HepG2 (cell line): ENCODE data around the gene CELSR2. TPM values are rescaled to one million over a fixed set of nuclear protein-coding genes. Genes with fewer than 3 reads are reported as not detected.

Experiments used
- HCFC1 ChIP-seq: fragments of 150-350 bp; IDR thresholded peaks from 2 replicates; pipeline ENCODE4 v1.6.1; 2014; ENCODE audit warnings: low read depth, low read length
- KDM5B ChIP-seq: sonication (generic); formaldehyde crosslinking; IDR thresholded peaks from 2 replicates; pipeline ENCODE4 v1.4.0; 2020; ENCODE audit warnings: missing genetic modification reagents, mild to moderate bottlenecking, borderline replicate concordance
- PCBP2 ChIP-seq: fragments of 200-400 bp; formaldehyde crosslinking; optimal IDR thresholded peaks from 2 replicates; pipeline ENCODE3; 2018; ENCODE audit warnings: low read length, low read depth; ENCODE audit not compliant: poor library complexity, severe bottlenecking
- PPARG ChIP-seq: conservative IDR thresholded peaks from 2 replicates; pipeline ENCODE4 v1.6.1; 2016; ENCODE audit warnings: missing biosample characterization, missing genetic modification reagents
- RBAK ChIP-seq: sonication (generic); formaldehyde crosslinking; IDR thresholded peaks from 2 replicates; pipeline ENCODE4 v1.5.1; 2020; ENCODE audit warnings: mild to moderate bottlenecking, missing genetic modification reagents
- RFXAP ChIP-seq: sonication (generic); formaldehyde crosslinking; IDR thresholded peaks from 2 replicates; pipeline ENCODE4 v1.4.0; 2020; ENCODE audit warnings: missing genetic modification reagents, borderline replicate concordance
- SALL1 ChIP-seq: sonication (generic); formaldehyde crosslinking; IDR thresholded peaks from 2 replicates; pipeline ENCODE4 v1.8.0; 2022; ENCODE audit warnings: mild to moderate bottlenecking, missing genetic modification reagents
- STAG1 ChIP-seq: sonication (generic); formaldehyde crosslinking; IDR thresholded peaks from 2 replicates; pipeline ENCODE4 v1.4.0; 2020; ENCODE audit warnings: missing genetic modification reagents
- XBP1 ChIP-seq: sonication (generic); formaldehyde crosslinking; IDR thresholded peaks from 2 replicates; pipeline ENCODE4 v1.5.0; 2020; ENCODE audit warnings: missing genetic modification reagents
- ZNF354B ChIP-seq: sonication (generic); formaldehyde crosslinking; IDR thresholded peaks from 2 replicates; pipeline ENCODE4 v1.8.0; 2022; ENCODE audit warnings: mild to moderate bottlenecking, missing genetic modification reagents
- ZNF543 ChIP-seq: sonication (generic); formaldehyde crosslinking; IDR thresholded peaks from 2 replicates; pipeline ENCODE4 v1.4.0; 2020; ENCODE audit warnings: mild to moderate bottlenecking, missing genetic modification reagents
- ZNF557 ChIP-seq: sonication (generic); formaldehyde crosslinking; IDR thresholded peaks from 2 replicates; pipeline ENCODE4 v1.4.0; 2020; ENCODE audit warnings: missing genetic modification reagents
- polyA plus RNA-seq, 8 experiments: library from polyadenylated mRNA; depleted of rRNA in 3 of 8; stranded (reverse) in 7 of 8; unstranded in 1 of 8; fragments of >200 nt; fragmentation: Illumina TruSeq in 4 of 8; extraction: Trizol in 4 of 8; gene quantifications; 2 replicates each; pipeline versions ENCODE4 v1.2.1 to v1.2.3, GENCODE V29; 2011 to 2016; ENCODE audit warnings: low read depth in 4 of 8, missing spikeins in 1 of 8, mixed read lengths in 1 of 8; ENCODE audit not compliant: insufficient read depth in 1 of 8
- total RNA-seq, 5 experiments: library from RNA; depleted of rRNA; stranded (reverse); fragments of >200 nt; fragmentation: Illumina TruSeq; extraction: Trizol; gene quantifications; 2 replicates each; pipeline ENCODE4 v1.2.3, GENCODE V29; 2016; ENCODE audit warnings: low read depth in 1 of 5
- TF ChIP-seq, protein P1 (sequence below): sonication (generic); formaldehyde crosslinking; conservative IDR thresholded peaks from 2 replicates; pipeline ENCODE4 v1.8.1; 2023; ENCODE audit warnings: missing genetic modification reagents
- TF ChIP-seq, protein P2 (sequence below): sonication (generic); formaldehyde crosslinking; IDR thresholded peaks from 2 replicates; pipeline ENCODE4 v1.5.1; 2020; ENCODE audit warnings: mild to moderate bottlenecking, missing genetic modification reagents, borderline replicate concordance
- TF ChIP-seq, protein P3 (sequence below): sonication (generic); formaldehyde crosslinking; IDR thresholded peaks from 2 replicates; pipeline ENCODE4 v1.4.0; 2020; ENCODE audit warnings: missing genetic modification reagents, borderline replicate concordance

Gene CELSR2
- total and polyA plus RNA-seq, 2 of the 13 experiments (the other 11 are each of a cell fraction or from before 2014, with no cell fraction given): 4.0 to 6.6 TPM

DNA sequence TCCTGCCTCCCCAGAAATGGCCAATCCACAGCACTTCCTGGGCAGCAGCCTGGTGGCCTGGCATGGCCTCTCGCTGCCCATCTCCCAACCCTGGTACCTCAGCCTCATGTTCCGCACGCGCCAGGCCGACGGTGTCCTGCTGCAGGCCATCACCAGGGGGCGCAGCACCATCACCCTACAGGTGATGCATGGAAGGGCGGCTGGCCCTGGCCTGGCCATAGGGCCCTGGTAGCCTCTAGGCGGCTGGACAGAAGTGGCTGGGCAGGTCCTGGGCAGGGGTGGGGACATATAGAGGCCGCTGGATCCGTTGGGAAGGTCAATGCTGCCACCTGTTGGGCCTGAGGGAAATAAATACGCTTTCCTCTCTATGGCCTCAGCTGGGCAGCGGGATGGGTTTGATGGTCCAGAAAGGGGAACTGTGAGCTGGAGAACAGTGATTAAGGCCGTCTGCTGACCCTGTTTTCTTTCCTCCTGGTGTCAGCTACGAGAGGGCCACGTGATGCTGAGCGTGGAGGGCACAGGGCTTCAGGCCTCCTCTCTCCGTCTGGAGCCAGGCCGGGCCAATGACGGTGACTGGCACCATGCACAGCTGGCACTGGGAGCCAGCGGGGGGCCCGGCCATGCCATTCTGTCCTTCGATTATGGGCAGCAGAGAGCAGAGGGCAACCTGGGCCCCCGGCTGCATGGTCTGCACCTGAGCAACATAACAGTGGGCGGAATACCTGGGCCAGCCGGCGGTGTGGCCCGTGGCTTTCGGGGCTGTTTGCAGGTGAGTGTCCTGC lies 14.4 kb downstream of the CELSR2 start (continued):
- TF ChIP-seq RFXAP (CRISPR knock-in tag): peak; percentile 41; the same call in 1 of the 2 replicates
- TF ChIP-seq, protein P1, sequence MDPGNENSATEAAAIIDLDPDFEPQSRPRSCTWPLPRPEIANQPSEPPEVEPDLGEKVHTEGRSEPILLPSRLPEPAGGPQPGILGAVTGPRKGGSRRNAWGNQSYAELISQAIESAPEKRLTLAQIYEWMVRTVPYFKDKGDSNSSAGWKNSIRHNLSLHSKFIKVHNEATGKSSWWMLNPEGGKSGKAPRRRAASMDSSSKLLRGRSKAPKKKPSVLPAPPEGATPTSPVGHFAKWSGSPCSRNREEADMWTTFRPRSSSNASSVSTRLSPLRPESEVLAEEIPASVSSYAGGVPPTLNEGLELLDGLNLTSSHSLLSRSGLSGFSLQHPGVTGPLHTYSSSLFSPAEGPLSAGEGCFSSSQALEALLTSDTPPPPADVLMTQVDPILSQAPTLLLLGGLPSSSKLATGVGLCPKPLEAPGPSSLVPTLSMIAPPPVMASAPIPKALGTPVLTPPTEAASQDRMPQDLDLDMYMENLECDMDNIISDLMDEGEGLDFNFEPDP (CRISPR knock-in tag): no peak
- TF ChIP-seq XBP1: no peak
- TF ChIP-seq PCBP2: no peak
- TF ChIP-seq ZNF354B (CRISPR knock-in tag): no peak
- TF ChIP-seq STAG1: peak; percentile 99
- peak; percentile 79; the same call in 1 of the 2 replicates for TF ChIP-seq ZNF543 (CRISPR knock-in tag)
- TF ChIP-seq, protein P2, sequence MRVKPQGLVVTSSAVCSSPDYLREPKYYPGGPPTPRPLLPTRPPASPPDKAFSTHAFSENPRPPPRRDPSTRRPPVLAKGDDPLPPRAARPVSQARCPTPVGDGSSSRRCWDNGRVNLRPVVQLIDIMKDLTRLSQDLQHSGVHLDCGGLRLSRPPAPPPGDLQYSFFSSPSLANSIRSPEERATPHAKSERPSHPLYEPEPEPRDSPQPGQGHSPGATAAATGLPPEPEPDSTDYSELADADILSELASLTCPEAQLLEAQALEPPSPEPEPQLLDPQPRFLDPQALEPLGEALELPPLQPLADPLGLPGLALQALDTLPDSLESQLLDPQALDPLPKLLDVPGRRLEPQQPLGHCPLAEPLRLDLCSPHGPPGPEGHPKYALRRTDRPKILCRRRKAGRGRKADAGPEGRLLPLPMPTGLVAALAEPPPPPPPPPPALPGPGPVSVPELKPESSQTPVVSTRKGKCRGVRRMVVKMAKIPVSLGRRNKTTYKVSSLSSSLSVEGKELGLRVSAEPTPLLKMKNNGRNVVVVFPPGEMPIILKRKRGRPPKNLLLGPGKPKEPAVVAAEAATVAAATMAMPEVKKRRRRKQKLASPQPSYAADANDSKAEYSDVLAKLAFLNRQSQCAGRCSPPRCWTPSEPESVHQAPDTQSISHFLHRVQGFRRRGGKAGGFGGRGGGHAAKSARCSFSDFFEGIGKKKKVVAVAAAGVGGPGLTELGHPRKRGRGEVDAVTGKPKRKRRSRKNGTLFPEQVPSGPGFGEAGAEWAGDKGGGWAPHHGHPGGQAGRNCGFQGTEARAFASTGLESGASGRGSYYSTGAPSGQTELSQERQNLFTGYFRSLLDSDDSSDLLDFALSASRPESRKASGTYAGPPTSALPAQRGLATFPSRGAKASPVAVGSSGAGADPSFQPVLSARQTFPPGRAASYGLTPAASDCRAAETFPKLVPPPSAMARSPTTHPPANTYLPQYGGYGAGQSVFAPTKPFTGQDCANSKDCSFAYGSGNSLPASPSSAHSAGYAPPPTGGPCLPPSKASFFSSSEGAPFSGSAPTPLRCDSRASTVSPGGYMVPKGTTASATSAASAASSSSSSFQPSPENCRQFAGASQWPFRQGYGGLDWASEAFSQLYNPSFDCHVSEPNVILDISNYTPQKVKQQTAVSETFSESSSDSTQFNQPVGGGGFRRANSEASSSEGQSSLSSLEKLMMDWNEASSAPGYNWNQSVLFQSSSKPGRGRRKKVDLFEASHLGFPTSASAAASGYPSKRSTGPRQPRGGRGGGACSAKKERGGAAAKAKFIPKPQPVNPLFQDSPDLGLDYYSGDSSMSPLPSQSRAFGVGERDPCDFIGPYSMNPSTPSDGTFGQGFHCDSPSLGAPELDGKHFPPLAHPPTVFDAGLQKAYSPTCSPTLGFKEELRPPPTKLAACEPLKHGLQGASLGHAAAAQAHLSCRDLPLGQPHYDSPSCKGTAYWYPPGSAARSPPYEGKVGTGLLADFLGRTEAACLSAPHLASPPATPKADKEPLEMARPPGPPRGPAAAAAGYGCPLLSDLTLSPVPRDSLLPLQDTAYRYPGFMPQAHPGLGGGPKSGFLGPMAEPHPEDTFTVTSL: no peak
- TF ChIP-seq SALL1 (CRISPR knock-in tag): peak; percentile 97
- peak; percentile 22; the same call in 1 of the 2 replicates for TF ChIP-seq HCFC1
- 0 out of 2 replicates have a peak, but pooled peaks have one; percentile 75 for TF ChIP-seq ZNF557 (CRISPR knock-in tag)
- peak; percentile 36; the same call in 1 of the 2 replicates for TF ChIP-seq PPARG (CRISPR knock-in tag)
- 0 out of 2 replicates have a peak, but pooled peaks have one; percentile 28 for TF ChIP-seq RBAK
- TF ChIP-seq KDM5B: peak; percentile 24; the same call in 1 of the 2 replicates
- TF ChIP-seq, protein P3, sequence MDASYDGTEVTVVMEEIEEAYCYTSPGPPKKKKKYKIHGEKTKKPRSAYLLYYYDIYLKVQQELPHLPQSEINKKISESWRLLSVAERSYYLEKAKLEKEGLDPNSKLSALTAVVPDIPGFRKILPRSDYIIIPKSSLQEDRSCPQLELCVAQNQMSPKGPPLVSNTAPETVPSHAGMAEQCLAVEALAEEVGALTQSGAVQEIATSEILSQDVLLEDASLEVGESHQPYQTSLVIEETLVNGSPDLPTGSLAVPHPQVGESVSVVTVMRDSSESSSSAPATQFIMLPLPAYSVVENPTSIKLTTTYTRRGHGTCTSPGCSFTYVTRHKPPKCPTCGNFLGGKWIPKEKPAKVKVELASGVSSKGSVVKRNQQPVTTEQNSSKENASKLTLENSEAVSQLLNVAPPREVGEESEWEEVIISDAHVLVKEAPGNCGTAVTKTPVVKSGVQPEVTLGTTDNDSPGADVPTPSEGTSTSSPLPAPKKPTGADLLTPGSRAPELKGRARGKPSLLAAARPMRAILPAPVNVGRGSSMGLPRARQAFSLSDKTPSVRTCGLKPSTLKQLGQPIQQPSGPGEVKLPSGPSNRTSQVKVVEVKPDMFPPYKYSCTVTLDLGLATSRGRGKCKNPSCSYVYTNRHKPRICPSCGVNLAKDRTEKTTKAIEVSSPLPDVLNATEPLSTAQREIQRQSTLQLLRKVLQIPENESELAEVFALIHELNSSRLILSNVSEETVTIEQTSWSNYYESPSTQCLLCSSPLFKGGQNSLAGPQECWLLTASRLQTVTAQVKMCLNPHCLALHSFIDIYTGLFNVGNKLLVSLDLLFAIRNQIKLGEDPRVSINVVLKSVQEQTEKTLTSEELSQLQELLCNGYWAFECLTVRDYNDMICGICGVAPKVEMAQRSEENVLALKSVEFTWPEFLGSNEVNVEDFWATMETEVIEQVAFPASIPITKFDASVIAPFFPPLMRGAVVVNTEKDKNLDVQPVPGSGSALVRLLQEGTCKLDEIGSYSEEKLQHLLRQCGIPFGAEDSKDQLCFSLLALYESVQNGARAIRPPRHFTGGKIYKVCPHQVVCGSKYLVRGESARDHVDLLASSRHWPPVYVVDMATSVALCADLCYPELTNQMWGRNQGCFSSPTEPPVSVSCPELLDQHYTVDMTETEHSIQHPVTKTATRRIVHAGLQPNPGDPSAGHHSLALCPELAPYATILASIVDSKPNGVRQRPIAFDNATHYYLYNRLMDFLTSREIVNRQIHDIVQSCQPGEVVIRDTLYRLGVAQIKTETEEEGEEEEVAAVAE: 0 out of 2 replicates have a peak, but pooled peaks have one; percentile 57
